Measurements from ENCODE around the gene PCSK9.
"Not testable (repeated sequence)": the region's sequence is repeated elsewhere in the genome, so short reads cannot be mapped to it uniquely, and the experiment has no call there.

Gene PCSK9

DNA sequence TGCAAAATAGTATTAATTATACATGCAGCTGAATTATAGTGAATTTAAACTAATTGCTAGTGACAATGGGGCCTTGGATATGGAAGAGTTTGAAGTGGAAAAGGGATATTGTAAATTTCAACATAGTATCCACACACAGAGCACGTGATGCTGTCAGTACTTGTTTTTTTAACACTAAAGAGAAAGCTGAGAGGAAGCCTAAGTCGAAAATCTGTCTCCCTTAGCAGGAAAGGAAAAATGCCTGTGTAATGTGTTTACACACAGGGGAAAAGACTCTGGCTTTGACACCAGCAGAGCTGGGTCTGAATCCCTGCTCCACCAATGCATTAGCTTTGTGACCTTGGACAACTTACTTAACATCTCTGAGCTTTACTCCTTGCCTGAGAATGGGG is 42.6 kb downstream of the PCSK9 start:
- DNase-seq, result no peak

GRCh38 chr1:55084257-55084656 is 44.9 kb downstream of the PCSK9 start:
- DNase-seq, result no peak

DNA sequence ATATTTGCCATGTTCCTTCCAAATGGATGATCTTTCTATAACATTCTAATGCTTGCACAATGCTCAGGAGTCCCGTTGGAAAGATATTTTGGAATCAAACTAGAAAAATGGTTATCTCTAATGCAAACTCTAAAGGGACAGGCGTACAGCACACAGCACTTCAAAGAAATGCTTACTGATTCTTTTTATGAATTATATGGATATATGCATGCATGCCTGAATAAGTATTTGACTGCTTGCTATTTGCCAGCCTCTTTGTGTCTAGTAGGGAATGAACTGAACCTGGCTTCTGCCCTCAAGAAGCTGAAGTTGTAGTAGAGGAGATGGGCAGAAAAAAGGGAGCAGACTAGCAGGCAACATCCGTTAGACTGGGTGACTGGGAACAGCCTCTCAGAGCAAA is 48.1 kb downstream of the PCSK9 start:
- no peak for DNase-seq

GRCh38 chr1:55088413-55088812 is 49.1 kb downstream of the PCSK9 start:
- no peak for DNase-seq

- DNase-seq, result no peak
These were observed 50.3 kb downstream of the PCSK9 start for GRCh38 chr1:55089683-55090082.

- no peak for DNase-seq
These were observed 53.1 kb downstream of the PCSK9 start for GRCh38 chr1:55092475-55092874.

- DNase-seq, result no peak
These were observed 55.7 kb downstream of the PCSK9 start for GRCh38 chr1:55095095-55095494.

GRCh38 chr1:55103891-55104290 is 64.5 kb downstream of the PCSK9 start:
- DNase-seq, result no peak

DNA sequence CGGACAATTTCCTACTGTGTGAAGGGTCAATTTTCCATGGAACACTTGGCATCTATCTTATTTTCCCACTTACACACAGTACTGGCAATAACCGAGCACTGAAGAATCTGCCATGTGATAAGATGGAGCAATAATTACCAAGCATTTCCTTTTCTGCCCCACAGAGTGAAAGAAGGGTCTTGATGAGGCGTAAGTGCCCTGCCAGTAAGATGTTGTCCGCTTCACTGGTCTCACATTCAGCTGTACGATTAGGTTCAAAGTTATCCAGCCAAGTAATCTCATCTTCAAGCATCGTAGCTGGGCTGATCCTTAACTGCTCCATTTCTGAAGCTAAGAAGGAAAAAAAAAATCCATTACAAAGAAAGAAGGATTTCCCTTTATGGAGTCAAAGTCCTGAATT is 67.8 kb downstream of the PCSK9 start:
- no peak for DNase-seq

DNA sequence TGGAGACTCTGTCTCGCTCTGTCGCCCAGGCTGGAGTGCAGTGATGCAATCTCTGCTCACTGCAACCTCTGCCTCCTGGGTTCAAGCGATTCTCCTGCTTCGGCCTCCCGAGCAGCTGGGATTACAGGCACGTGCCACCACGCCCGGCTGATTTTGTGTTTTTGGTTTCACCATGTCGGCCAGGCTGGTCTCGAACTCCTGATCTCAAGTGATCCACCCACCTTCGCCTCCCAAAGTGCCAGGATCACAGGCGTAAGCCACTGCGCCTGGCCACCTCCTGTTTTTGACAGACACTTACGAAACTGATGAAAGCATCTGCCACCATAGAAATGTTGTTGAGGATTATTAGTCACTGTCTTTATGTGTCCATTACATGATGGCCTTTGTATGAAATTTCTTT is 69.7 kb downstream of the PCSK9 start:
- not testable (repeated sequence) for DNase-seq

Data from CD4-positive, alpha-beta T cell treated with Interferon gamma for 1 hour (primary cell).